ENCODE data around the gene TPO. TPM values are rescaled to one million over a fixed set of nuclear protein-coding genes. Genes with fewer than 3 reads are reported as not detected.

TPO gene
- total RNA-seq, 2 donors from 2014 or later = not detected

GRCh38 chr2:1501038-1501851, 88.0 kb downstream of the TPO start:
- no peaks in the 10 kb centered on the region for H3K27me3 ChIP-seq (ENCODE audit: control insufficient read depth, insufficient read depth, low read length, poor library complexity, severe bottlenecking)
- no peaks in the 10 kb centered on the region for H3K36me3 ChIP-seq (ENCODE audit: control insufficient read depth, insufficient read depth, low read length)
- no peaks in the 10 kb centered on the region for H3K27me3 Mint-ChIP-seq (ENCODE audit: insufficient read depth)
- DNase-seq = no peak
- no peak overlapping the region for H3K27ac Mint-ChIP-seq
- H3K9ac ChIP-seq (ENCODE audit: extremely low read depth, low read length, poor library complexity, severe bottlenecking) = no peak overlapping the region
- no peaks in the 10 kb centered on the region for H3K4me1 Mint-ChIP-seq
- H3K9me3 Mint-ChIP-seq = no peaks in the 10 kb centered on the region
- TF ChIP-seq CTCF (conservative IDR thresholded peaks at IDR 0.05) = no peak
- no peaks in the 10 kb centered on the region for H3K36me3 Mint-ChIP-seq (ENCODE audit: low read depth)
- no peak overlapping the region for H3K4me3 ChIP-seq (ENCODE audit: low read length)
- WGBS, 2 experiments (ENCODE audit: insufficient coverage in 1 of 2, insufficient read length in 1 of 2) = 90 to 93% methylated on average over 14 to 27 of the region's 27 CpGs
- no peaks in the 10 kb centered on the region for H3K9me3 ChIP-seq (ENCODE audit: control insufficient read depth, low read length)
- H3K4me3 Mint-ChIP-seq = no peak overlapping the region
- H3K27ac ChIP-seq (ENCODE audit: low read depth, low read length) = no peak overlapping the region
- H3K4me1 ChIP-seq (ENCODE audit: control insufficient read depth, insufficient read depth, low read length) = no peaks in the 10 kb centered on the region

- H3K27me3 ChIP-seq (ENCODE audit: control insufficient read depth, insufficient read depth, low read length, poor library complexity, severe bottlenecking) = no peaks in the 10 kb centered on the region
- H3K4me1 ChIP-seq (ENCODE audit: control insufficient read depth, insufficient read depth, low read length) = no peaks in the 10 kb centered on the region
- TF ChIP-seq CTCF (conservative IDR thresholded peaks at IDR 0.05) = no peak
- no peaks in the 10 kb centered on the region for H3K9me3 ChIP-seq (ENCODE audit: control insufficient read depth, low read length)
- H3K27ac ChIP-seq (ENCODE audit: low read depth, low read length) = no peak overlapping the region
- no peak overlapping the region for H3K4me3 ChIP-seq (ENCODE audit: low read length)
- H3K36me3 ChIP-seq (ENCODE audit: control insufficient read depth, insufficient read depth, low read length) = no peaks in the 10 kb centered on the region
- no peaks in the 10 kb centered on the region for H3K27me3 Mint-ChIP-seq (ENCODE audit: insufficient read depth)
- H3K4me1 Mint-ChIP-seq = no peaks in the 10 kb centered on the region
- H3K9me3 Mint-ChIP-seq = no peaks in the 10 kb centered on the region
- H3K4me3 Mint-ChIP-seq = no peak overlapping the region
- DNase-seq = no peak
- 90 to 96% methylated on average over 6 of the region's 6 CpGs for WGBS, 2 experiments (ENCODE audit: insufficient coverage in 1 of 2, insufficient read length in 1 of 2)
- no peak overlapping the region for H3K9ac ChIP-seq (ENCODE audit: extremely low read depth, low read length, poor library complexity, severe bottlenecking)
- H3K36me3 Mint-ChIP-seq (ENCODE audit: low read depth) = no peaks in the 10 kb centered on the region
- no peak overlapping the region for H3K27ac Mint-ChIP-seq
These were observed 88.7 kb downstream of the TPO start for GRCh38 chr2:1501991-1502390.

GRCh38 chr2:1502891-1503304, 89.6 kb downstream of the TPO start:
- H3K27ac ChIP-seq (ENCODE audit: low read depth, low read length) = no peak overlapping the region
- no peaks in the 10 kb centered on the region for H3K36me3 ChIP-seq (ENCODE audit: control insufficient read depth, insufficient read depth, low read length)
- no peaks in the 10 kb centered on the region for H3K9me3 ChIP-seq (ENCODE audit: control insufficient read depth, low read length)
- no peaks in the 10 kb centered on the region for H3K9me3 Mint-ChIP-seq
- no peak overlapping the region for H3K27ac Mint-ChIP-seq
- no peak overlapping the region for H3K4me3 ChIP-seq (ENCODE audit: low read length)
- H3K36me3 Mint-ChIP-seq (ENCODE audit: low read depth) = no peaks in the 10 kb centered on the region
- no peaks in the 10 kb centered on the region for H3K27me3 Mint-ChIP-seq (ENCODE audit: insufficient read depth)
- TF ChIP-seq CTCF (conservative IDR thresholded peaks at IDR 0.05) = no peak
- H3K4me1 ChIP-seq (ENCODE audit: control insufficient read depth, insufficient read depth, low read length) = no peaks in the 10 kb centered on the region
- no peaks in the 10 kb centered on the region for H3K27me3 ChIP-seq (ENCODE audit: control insufficient read depth, insufficient read depth, low read length, poor library complexity, severe bottlenecking)
- H3K4me1 Mint-ChIP-seq = no peaks in the 10 kb centered on the region
- no peak overlapping the region for H3K9ac ChIP-seq (ENCODE audit: extremely low read depth, low read length, poor library complexity, severe bottlenecking)
- H3K4me3 Mint-ChIP-seq = no peak overlapping the region
- no peak for DNase-seq
- WGBS, 2 experiments (ENCODE audit: insufficient coverage in 1 of 2, insufficient read length in 1 of 2) = 91 to 94% methylated on average over 6 to 15 of the region's 15 CpGs
